ENCODE data around the gene PAN3. TPM values are rescaled to one million over a fixed set of nuclear protein-coding genes. Genes with fewer than 3 reads are reported as not detected.

PAN3 gene
- total RNA-seq, 4 donors from 2014 or later, result 26.0 to 45.0 (median 34.1) TPM

- Histone ChIP-seq H3K36me3 (no peaks in the 10 kb centered on the region), H3K4me1 (no peaks in the 10 kb centered on the region), H3K27ac (no peak overlapping the region), H3K27me3 (no peaks in the 10 kb centered on the region), H3K9me3 (no peaks in the 10 kb centered on the region), H3K4me3 (no peak overlapping the region)
- TF ChIP-seq POLR2AphosphoS5 (IDR thresholded peaks at IDR 0.05) (no peak), EP300 (IDR thresholded peaks at IDR 0.05) (no peak), POLR2A (IDR thresholded peaks at IDR 0.05) (no peak)
- TF ChIP-seq, protein P1, sequence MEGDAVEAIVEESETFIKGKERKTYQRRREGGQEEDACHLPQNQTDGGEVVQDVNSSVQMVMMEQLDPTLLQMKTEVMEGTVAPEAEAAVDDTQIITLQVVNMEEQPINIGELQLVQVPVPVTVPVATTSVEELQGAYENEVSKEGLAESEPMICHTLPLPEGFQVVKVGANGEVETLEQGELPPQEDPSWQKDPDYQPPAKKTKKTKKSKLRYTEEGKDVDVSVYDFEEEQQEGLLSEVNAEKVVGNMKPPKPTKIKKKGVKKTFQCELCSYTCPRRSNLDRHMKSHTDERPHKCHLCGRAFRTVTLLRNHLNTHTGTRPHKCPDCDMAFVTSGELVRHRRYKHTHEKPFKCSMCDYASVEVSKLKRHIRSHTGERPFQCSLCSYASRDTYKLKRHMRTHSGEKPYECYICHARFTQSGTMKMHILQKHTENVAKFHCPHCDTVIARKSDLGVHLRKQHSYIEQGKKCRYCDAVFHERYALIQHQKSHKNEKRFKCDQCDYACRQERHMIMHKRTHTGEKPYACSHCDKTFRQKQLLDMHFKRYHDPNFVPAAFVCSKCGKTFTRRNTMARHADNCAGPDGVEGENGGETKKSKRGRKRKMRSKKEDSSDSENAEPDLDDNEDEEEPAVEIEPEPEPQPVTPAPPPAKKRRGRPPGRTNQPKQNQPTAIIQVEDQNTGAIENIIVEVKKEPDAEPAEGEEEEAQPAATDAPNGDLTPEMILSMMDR (IDR thresholded peaks at IDR 0.05), result no peak
- 90% methylated on average over 2 of the region's 7 CpGs; no CpG with 5 or more reads in 1 of the 2 donors for WGBS, 2 donors (ENCODE audit: low coverage in 1 of 2)
- no peak for ATAC-seq
These were observed 178.5 kb downstream of the PAN3 start for GRCh38 chr13:28316836-28317235.

DNA sequence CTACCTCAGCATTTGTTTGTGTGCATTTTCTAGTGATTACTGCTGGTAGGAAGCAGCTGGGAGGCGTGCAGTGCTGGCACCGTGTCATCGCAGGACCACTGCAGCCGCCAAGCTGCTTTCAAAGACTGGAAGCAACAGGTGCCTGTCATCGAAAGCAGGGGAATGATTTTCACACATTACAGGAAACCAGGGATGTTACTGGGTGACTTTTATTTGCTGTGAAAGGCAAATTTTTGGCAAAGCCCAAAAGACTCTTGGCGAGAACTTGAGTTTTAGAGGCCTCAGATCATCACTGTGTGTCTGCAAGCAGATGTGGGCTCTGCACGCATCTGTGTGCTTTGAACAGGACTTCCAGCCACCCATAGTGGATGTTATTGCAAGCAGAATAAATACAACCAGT, 180.2 kb downstream of the PAN3 start:
- no peak for ATAC-seq

DNA sequence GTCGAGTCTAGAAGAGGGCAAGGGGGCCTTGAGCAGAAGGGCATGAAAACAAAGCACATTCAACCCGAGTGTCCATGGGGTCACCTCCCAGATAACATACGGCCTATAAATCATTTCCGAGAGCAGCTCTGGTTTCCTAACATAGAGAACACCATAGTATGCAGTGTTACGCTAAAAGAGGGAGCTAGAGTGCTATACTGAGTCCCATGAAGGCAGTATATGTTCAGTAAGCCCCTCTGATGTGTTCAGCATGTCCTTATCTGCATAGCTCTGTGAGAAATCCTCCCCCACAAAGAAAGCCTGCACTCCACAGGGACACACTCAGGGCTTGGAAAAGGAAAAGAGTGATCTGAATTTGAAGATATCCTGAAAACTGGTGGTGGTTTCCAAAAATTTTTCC, 181.2 kb downstream of the PAN3 start:
- no peak overlapping the region for H3K27ac ChIP-seq

More for the DNA sequence above, 180.2 kb downstream of the PAN3 start:
- no peaks in the 10 kb centered on the region for H3K36me3 ChIP-seq
- no peak overlapping the region for H3K4me3 ChIP-seq
- 39 to 86% methylated on average over 3 to 5 of the region's 7 CpGs for WGBS, 2 donors (ENCODE audit: low coverage in 1 of 2)
- H3K27me3 ChIP-seq, result no peaks in the 10 kb centered on the region
- H3K9me3 ChIP-seq, result no peaks in the 10 kb centered on the region
- H3K27ac ChIP-seq, result no peak overlapping the region
- no peaks in the 10 kb centered on the region for H3K4me1 ChIP-seq
- TF ChIP-seq POLR2A (IDR thresholded peaks at IDR 0.05) (no peak), POLR2AphosphoS5 (IDR thresholded peaks at IDR 0.05) (no peak), EP300 (IDR thresholded peaks at IDR 0.05) (no peak)
- TF ChIP-seq, protein P1 (IDR thresholded peaks at IDR 0.05), result no peak

DNA sequence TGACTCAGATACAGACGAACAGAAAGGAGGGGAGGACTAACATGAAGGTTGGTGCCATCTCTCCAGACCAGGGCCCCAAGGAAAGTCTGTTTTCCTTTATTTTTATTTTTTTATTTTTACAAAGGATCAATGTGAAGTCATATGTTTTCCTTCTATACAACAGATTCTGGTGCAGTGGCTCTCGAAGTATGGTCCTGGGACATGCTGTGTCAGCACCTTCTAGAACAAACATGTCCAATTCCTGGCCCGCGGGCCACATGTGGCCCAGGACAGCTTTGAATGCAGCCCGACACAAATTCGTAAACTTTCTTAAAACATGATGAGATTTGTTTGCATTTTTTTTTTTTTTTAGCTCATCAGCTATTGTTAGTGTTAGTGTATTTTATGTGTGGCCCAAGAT, 181.9 kb downstream of the PAN3 start:
- Histone ChIP-seq H3K9me3 (no peaks in the 10 kb centered on the region), H3K27ac (no peak overlapping the region), H3K27me3 (no peaks in the 10 kb centered on the region), H3K36me3 (no peaks in the 10 kb centered on the region), H3K4me3 (no peak overlapping the region), H3K4me1 (peaks cover 0 to 4% (median 0%) of the 10 kb centered on the region in 3 donors)
- 92% methylated on average over 3 to 6 of the region's 6 CpGs for WGBS, 2 donors (ENCODE audit: low coverage in 1 of 2)
- TF ChIP-seq POLR2AphosphoS5 (IDR thresholded peaks at IDR 0.05) (no peak), POLR2A (IDR thresholded peaks at IDR 0.05) (no peak), EP300 (IDR thresholded peaks at IDR 0.05) (no peak)
- TF ChIP-seq, protein P1 (IDR thresholded peaks at IDR 0.05), result no peak
- no peak for ATAC-seq

More for the DNA sequence above, 181.2 kb downstream of the PAN3 start:
- Histone ChIP-seq H3K9me3 (no peaks in the 10 kb centered on the region), H3K36me3 (no peaks in the 10 kb centered on the region), H3K4me1 (peaks cover 0 to 3% (median 0%) of the 10 kb centered on the region in 3 donors), H3K4me3 (no peak overlapping the region), H3K27me3 (no peaks in the 10 kb centered on the region)
- ATAC-seq, result no peak
- TF ChIP-seq EP300 (IDR thresholded peaks at IDR 0.05), result no peak
- TF ChIP-seq, protein P1 (IDR thresholded peaks at IDR 0.05), result no peak
- no peak for TF ChIP-seq POLR2A (IDR thresholded peaks at IDR 0.05)
- TF ChIP-seq POLR2AphosphoS5 (IDR thresholded peaks at IDR 0.05), result no peak
- 69 to 89% methylated on average over 3 to 5 of the region's 5 CpGs for WGBS, 2 donors (ENCODE audit: low coverage in 1 of 2)

- TF ChIP-seq EP300 (IDR thresholded peaks at IDR 0.05) (no peak), POLR2AphosphoS5 (IDR thresholded peaks at IDR 0.05) (no peak), POLR2A (IDR thresholded peaks at IDR 0.05) (no peak)
- TF ChIP-seq, protein P1 (IDR thresholded peaks at IDR 0.05), result no peak
- WGBS, 2 donors (ENCODE audit: low coverage in 1 of 2), result 70 to 76% methylated on average over 11 of the region's 11 CpGs
- no peaks in the 10 kb centered on the region for H3K36me3 ChIP-seq
- no peak overlapping the region for H3K4me3 ChIP-seq
- no peak overlapping the region for H3K27ac ChIP-seq
- H3K9me3 ChIP-seq, result no peaks in the 10 kb centered on the region
- no peak for ATAC-seq
- H3K4me1 ChIP-seq, result peaks cover 0 to 4% (median 0%) of the 10 kb centered on the region in 3 donors
- H3K27me3 ChIP-seq, result no peaks in the 10 kb centered on the region
These were observed 182.7 kb downstream of the PAN3 start for GRCh38 chr13:28320884-28321574.
